Renal cortex interstitium (tissue), 15 donors: ENCODE results near the gene KRTAP5-11. TPM values are rescaled to one million over a fixed set of nuclear protein-coding genes. Genes with fewer than 3 reads are reported as not detected.
"Not testable (repeated sequence)": the region's sequence is repeated elsewhere in the genome, so short reads cannot be mapped to it uniquely, and the experiment has no call there.

Source experiments
- DNase-seq, 11 donors: peaks; one replicate each; pipeline ENCODE4 v3.0.0-alpha.2; 2013; ENCODE audit warnings: low read depth in 9 of 11, low spot score in 4 of 11; ENCODE audit errors: extremely low read depth in 1 of 11
- long read RNA-seq, 16 experiments: transcript quantifications; one replicate each; lab custom pipeline, GENCODE V29; 2026
- polyA plus RNA-seq, 3 donors: library from polyadenylated mRNA; unstranded; fragments of 120-200 nt; gene quantifications; one replicate each; pipeline ENCODE4 v1.2.1, GENCODE V29; 2013; ENCODE audit not compliant: insufficient read length in 3 of 3

The KRTAP5-11 gene
- polyA plus RNA-seq = under 1 TPM in 1 of 3 donors, not detected in 2; 0.27 TPM
- long read RNA-seq, donor 1 = 0 reads
- long read RNA-seq, donor 2 = 0 reads
- long read RNA-seq, donor 3 = 0 reads
- long read RNA-seq, donor 4 = 0 reads
- long read RNA-seq, donor 5 = 0 reads
- long read RNA-seq, donor 6 = 0 reads
- long read RNA-seq, donor 7 = 0 reads
- long read RNA-seq, donor 8 = 0 reads
- long read RNA-seq, donor 9 = 0 reads
- long read RNA-seq, donor 10 = 0 reads
- long read RNA-seq, donor 11 = 0 reads
- long read RNA-seq, donor 12 = 0 reads
- long read RNA-seq, donor 13 = 0 reads
- long read RNA-seq, donor 14 = 0 reads
- long read RNA-seq, donor 15 = 0 reads
- long read RNA-seq, donor 16 = 0 reads

GRCh38 chr11:71582309-71582895, at the start of gene KRTAP5-11:
Gene KRTAP5-11 (minus strand): TSS chr11:71582875. CDS start chr11:71582837, 38 bp downstream.
- DNase-seq = no peak

GRCh38 chr11:71631551-71631950, 48.9 kb upstream of the KRTAP5-11 start:
- not testable (repeated sequence) for DNase-seq

GRCh38 chr11:71630071-71630470, 47.4 kb upstream of the KRTAP5-11 start:
- not testable (repeated sequence) for DNase-seq

GRCh38 chr11:71628943-71629342, 46.3 kb upstream of the KRTAP5-11 start:
- not testable (repeated sequence) for DNase-seq

GRCh38 chr11:71623226-71623625, 40.6 kb upstream of the KRTAP5-11 start:
- DNase-seq = not testable (repeated sequence)

GRCh38 chr11:71622561-71622960, 39.9 kb upstream of the KRTAP5-11 start:
- not testable (repeated sequence) for DNase-seq

GRCh38 chr11:71615003-71615402, 32.3 kb upstream of the KRTAP5-11 start:
- peak in 2 of 11 donors; percentile 9 to 17 for DNase-seq

- DNase-seq = not testable (repeated sequence)
Measured at GRCh38 chr11:71614366-71614917, 31.8 kb upstream of the KRTAP5-11 start.

GRCh38 chr11:71613931-71614330, 31.3 kb upstream of the KRTAP5-11 start:
- DNase-seq = not testable (repeated sequence)

- not testable (repeated sequence) for DNase-seq
Measured at GRCh38 chr11:71611218-71611910, 28.7 kb upstream of the KRTAP5-11 start.

GRCh38 chr11:71608272-71608671, 25.6 kb upstream of the KRTAP5-11 start:
- DNase-seq = not testable (repeated sequence)

GRCh38 chr11:71607520-71608216, 25.0 kb upstream of the KRTAP5-11 start:
- not testable (repeated sequence) for DNase-seq

GRCh38 chr11:71606853-71607519, 24.3 kb upstream of the KRTAP5-11 start:
- not testable (repeated sequence) for DNase-seq

- DNase-seq = not testable (repeated sequence)
Measured at GRCh38 chr11:71604798-71605488, 22.3 kb upstream of the KRTAP5-11 start.

- not testable (repeated sequence) for DNase-seq
Measured at GRCh38 chr11:71603221-71603620, 20.5 kb upstream of the KRTAP5-11 start.

GRCh38 chr11:71589546-71589920, 6.9 kb upstream of the KRTAP5-11 start:
- DNase-seq = not testable (repeated sequence)

GRCh38 chr11:71588822-71589545, 6.3 kb upstream of the KRTAP5-11 start:
- DNase-seq = not testable (repeated sequence)
